Neural cell (in vitro differentiated cells): ENCODE results near the gene SYT6. TPM values are rescaled to one million over a fixed set of nuclear protein-coding genes. Genes with fewer than 3 reads are reported as not detected.

Source experiments
- H2AFZ ChIP-seq: fragments of 200-600, 300-800 bp; sonication (generic), shearing (Covaris generic); 2 replicates; pipeline ENCODE4 v1.6.0; 2014; ENCODE audit warnings: low read depth, mild to moderate bottlenecking, antibody characterized with exemption, low read length, moderate library complexity
- H3F3A ChIP-seq: fragments of 200-600 bp; shearing (Covaris generic); 2 replicates; pipeline ENCODE4 v1.6.1; 2016; ENCODE audit warnings: mild to moderate bottlenecking, moderate library complexity, mixed read lengths, antibody characterized with exemption, low read length; ENCODE audit not compliant: insufficient read depth, poor library complexity, severe bottlenecking
- H3K27ac ChIP-seq: fragments of 200-600, 300-800 bp; sonication (generic), shearing (Covaris generic); 2 replicates; pipeline ENCODE4 v1.5.1; 2014; ENCODE audit warnings: mild to moderate bottlenecking, low read length, moderate library complexity
- H3K27me3 ChIP-seq: fragments of 300-800, 200-600 bp; sonication (generic), shearing (Covaris generic); 2 replicates; pipeline ENCODE4 v1.6.0; 2014; ENCODE audit warnings: mild to moderate bottlenecking, low read depth, low read length, moderate library complexity; ENCODE audit not compliant: insufficient read depth
- H3K36me3 ChIP-seq: fragments of 300-800, 200-600 bp; sonication (generic), shearing (Covaris generic); 2 replicates; pipeline ENCODE4 v1.5.1; 2014; ENCODE audit warnings: mild to moderate bottlenecking, antibody characterized with exemption, low read length, moderate library complexity; ENCODE audit not compliant: insufficient read depth
- H3K4me2 ChIP-seq: fragments of 300-800, 200-600 bp; sonication (generic), shearing (Covaris generic); 2 replicates; pipeline ENCODE4 v1.6.0; 2014; ENCODE audit warnings: mild to moderate bottlenecking, low read length
- H3K4me3 ChIP-seq: fragments of 300-800, 200-600 bp; sonication (generic), shearing (Covaris generic); 2 replicates; pipeline ENCODE4 v1.5.1; 2014; ENCODE audit warnings: mild to moderate bottlenecking, low read length, moderate library complexity
- H3K79me2 ChIP-seq: fragments of 200-600 bp; shearing (Covaris generic); replicated peaks from 2 replicates; pipeline ENCODE4 v1.6.0; 2014; ENCODE audit warnings: mild to moderate bottlenecking, low read length, moderate library complexity; ENCODE audit not compliant: insufficient read depth
- H3K9ac ChIP-seq: fragments of 300-800, 200-600 bp; sonication (generic), shearing (Covaris generic); 2 replicates; pipeline ENCODE4 v1.6.1; 2016; ENCODE audit warnings: mild to moderate bottlenecking, low read length, mixed read lengths
- H3K9me2 ChIP-seq: fragments of 200-600 bp; shearing (Covaris generic); 2 replicates; pipeline ENCODE4 v1.6.1; 2016; ENCODE audit warnings: mild to moderate bottlenecking, low read length, mixed read lengths; ENCODE audit not compliant: insufficient read depth
- H3K9me3 ChIP-seq: fragments of 200-600, 300-800 bp; sonication (generic), shearing (Covaris generic); 2 replicates; pipeline ENCODE4 v1.6.1; 2016; ENCODE audit warnings: mild to moderate bottlenecking, mixed run types, low read length, moderate library complexity, mixed read lengths
- H4K20me1 ChIP-seq: fragments of 200-600 bp; shearing (Covaris generic); 2 replicates; pipeline ENCODE4 v1.6.1; 2016; ENCODE audit warnings: mild to moderate bottlenecking, mixed run types; ENCODE audit not compliant: insufficient read depth
- CTCF ChIP-seq: fragments of 450-650 bp; IDR thresholded peaks from 2 replicates; pipeline ENCODE4 v1.5.1; 2014; ENCODE audit warnings: antibody characterized with exemption, mild to moderate bottlenecking, moderate library complexity; ENCODE audit not compliant: poor library complexity, severe bottlenecking
- EP300 ChIP-seq: fragments of 450-650 bp; conservative IDR thresholded peaks from 2 replicates; pipeline ENCODE4 v1.6.1; 2014; ENCODE audit warnings: antibody characterized with exemption, mild to moderate bottlenecking, moderate library complexity; ENCODE audit not compliant: poor library complexity, severe bottlenecking
- EZH2 ChIP-seq: fragments of 200-600, 300-800 bp; shearing (Covaris generic), sonication (generic); IDR thresholded peaks from 2 replicates; pipeline ENCODE4 v1.6.1; 2014; ENCODE audit warnings: antibody characterized with exemption, low read length, borderline replicate concordance, mild to moderate bottlenecking; ENCODE audit not compliant: insufficient read depth, poor library complexity, severe bottlenecking
- MXI1 ChIP-seq: fragments of 450-650 bp; conservative IDR thresholded peaks from 2 replicates; pipeline ENCODE4 v1.6.1; 2014; ENCODE audit warnings: antibody characterized with exemption, mild to moderate bottlenecking; ENCODE audit not compliant: poor library complexity, severe bottlenecking
- POLR2AphosphoS5 ChIP-seq: IDR thresholded peaks from 2 replicates; pipeline ENCODE4 v1.6.1; 2012
- RAD21 ChIP-seq: fragments of 450-650 bp; conservative IDR thresholded peaks from 2 replicates; pipeline ENCODE4 v1.6.1; 2014; ENCODE audit warnings: antibody characterized with exemption, mild to moderate bottlenecking, moderate library complexity
- REST ChIP-seq: IDR thresholded peaks from 2 replicates; pipeline ENCODE4 v1.6.1; 2012; ENCODE audit warnings: borderline replicate concordance
- SMC3 ChIP-seq: fragments of 450-650 bp; conservative IDR thresholded peaks from 2 replicates; pipeline ENCODE4 v1.6.1; 2014; ENCODE audit warnings: antibody characterized with exemption, mild to moderate bottlenecking, moderate library complexity; ENCODE audit not compliant: poor library complexity
- TAF1 ChIP-seq: IDR thresholded peaks from 2 replicates; pipeline ENCODE4 v1.6.1; 2012; ENCODE audit warnings: low read depth
- polyA plus RNA-seq: library from polyadenylated mRNA; depleted of rRNA; stranded (reverse); fragments of >200 nt; gene quantifications from 2 replicates; pipeline ENCODE4 v1.2.3, GENCODE V29; 2014

The SYT6 gene
- polyA plus RNA-seq, 1 donor from 2014 or later = 8.1 TPM

- H3K79me2 ChIP-seq = no peaks in the 10 kb centered on the region
- H3K27ac ChIP-seq = no peak overlapping the region
- H3K27me3 ChIP-seq = no peaks in the 10 kb centered on the region
- TF ChIP-seq POLR2AphosphoS5 (no peak), EP300 (no peak), CTCF (no peak), SMC3 (no peak), EZH2 (no peak), REST (no peak), TAF1 (no peak), RAD21 (no peak), MXI1 (no peak)
- H3K4me3 ChIP-seq = no peak overlapping the region
- H3K36me3 ChIP-seq = no peaks in the 10 kb centered on the region
- H3K9ac ChIP-seq = no peak overlapping the region
- no peak overlapping the region for H3K4me2 ChIP-seq
- H3K9me3 ChIP-seq = no peaks in the 10 kb centered on the region
- no peak overlapping the region for H2AFZ ChIP-seq
- no peaks in the 10 kb centered on the region for H4K20me1 ChIP-seq
- H3F3A ChIP-seq = no peaks in the 10 kb centered on the region
- no peaks in the 10 kb centered on the region for H3K9me2 ChIP-seq
These were observed 44.9 kb downstream of the SYT6 start for GRCh38 chr1:114108751-114109255.

- Histone ChIP-seq H3K79me2 (no peaks in the 10 kb centered on the region), H3K4me2 (no peak overlapping the region), H2AFZ (no peak overlapping the region), H3K9me3 (no peaks in the 10 kb centered on the region), H4K20me1 (no peaks in the 10 kb centered on the region), H3K27ac (no peak overlapping the region), H3K27me3 (no peaks in the 10 kb centered on the region), H3K4me3 (no peak overlapping the region), H3F3A (no peaks in the 10 kb centered on the region), H3K36me3 (no peaks in the 10 kb centered on the region), H3K9ac (no peak overlapping the region), H3K9me2 (no peaks in the 10 kb centered on the region)
- no peak for TF ChIP-seq RAD21
- no peak for TF ChIP-seq TAF1
- TF ChIP-seq CTCF = no peak
- TF ChIP-seq REST = no peak
- TF ChIP-seq POLR2AphosphoS5 = no peak
These were observed 45.9 kb downstream of the SYT6 start for GRCh38 chr1:114107474-114108435.
